ENCODE data around the gene OR5C1.
"Not testable (repeated sequence)": the region's sequence is repeated elsewhere in the genome, so short reads cannot be mapped to it uniquely, and the experiment has no call there.

Gene OR5C1

GRCh38 chr9:122810306-122810946 lies 21.7 kb downstream of the OR5C1 start:
- peak; percentile 84 for DNase-seq (ENCODE audit: low spot score)

DNA sequence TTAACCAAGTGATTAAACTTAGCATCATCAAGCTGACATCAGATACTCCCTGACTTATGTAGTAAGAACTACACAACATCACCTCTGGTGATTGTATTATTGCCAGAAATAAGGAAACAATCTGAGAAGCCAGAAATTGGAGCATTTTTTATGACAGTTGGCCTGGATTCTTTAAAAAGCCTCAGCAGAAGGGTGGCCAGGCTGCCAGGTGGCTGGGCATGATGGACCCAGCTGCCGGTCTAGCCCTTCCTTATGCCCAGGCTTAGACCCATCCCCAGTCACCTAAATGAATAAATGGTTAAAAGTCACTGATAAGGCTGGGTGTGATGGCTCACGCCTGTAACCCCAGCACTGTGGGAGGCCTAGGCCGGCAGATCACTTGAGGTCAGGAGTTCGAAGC lies 24.0 kb downstream of the OR5C1 start:
- no peak for DNase-seq (ENCODE audit: low spot score)

- DNase-seq (ENCODE audit: low spot score) = no peak
These were observed 25.8 kb downstream of the OR5C1 start for GRCh38 chr9:122814545-122814944.

DNA sequence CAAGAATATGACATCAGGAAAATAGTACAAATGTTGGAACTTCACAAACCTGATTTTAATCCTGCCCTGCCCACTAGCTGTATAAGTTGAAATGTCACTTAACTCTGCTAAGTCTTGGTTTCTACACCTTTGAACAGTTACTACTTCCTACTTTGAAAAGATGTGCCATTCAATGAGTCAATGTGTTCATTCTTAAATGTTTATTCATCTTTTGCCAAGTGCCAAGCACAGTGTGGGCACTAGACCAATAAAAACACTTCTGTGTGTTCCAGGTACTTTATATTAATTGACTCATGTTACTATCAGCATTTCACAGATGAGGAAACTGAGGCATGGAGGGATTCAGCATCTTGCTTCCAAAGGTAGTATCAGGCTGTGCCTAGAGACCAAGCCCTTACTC lies 26.8 kb downstream of the OR5C1 start:
- no peak for DNase-seq (ENCODE audit: low spot score)

DNA sequence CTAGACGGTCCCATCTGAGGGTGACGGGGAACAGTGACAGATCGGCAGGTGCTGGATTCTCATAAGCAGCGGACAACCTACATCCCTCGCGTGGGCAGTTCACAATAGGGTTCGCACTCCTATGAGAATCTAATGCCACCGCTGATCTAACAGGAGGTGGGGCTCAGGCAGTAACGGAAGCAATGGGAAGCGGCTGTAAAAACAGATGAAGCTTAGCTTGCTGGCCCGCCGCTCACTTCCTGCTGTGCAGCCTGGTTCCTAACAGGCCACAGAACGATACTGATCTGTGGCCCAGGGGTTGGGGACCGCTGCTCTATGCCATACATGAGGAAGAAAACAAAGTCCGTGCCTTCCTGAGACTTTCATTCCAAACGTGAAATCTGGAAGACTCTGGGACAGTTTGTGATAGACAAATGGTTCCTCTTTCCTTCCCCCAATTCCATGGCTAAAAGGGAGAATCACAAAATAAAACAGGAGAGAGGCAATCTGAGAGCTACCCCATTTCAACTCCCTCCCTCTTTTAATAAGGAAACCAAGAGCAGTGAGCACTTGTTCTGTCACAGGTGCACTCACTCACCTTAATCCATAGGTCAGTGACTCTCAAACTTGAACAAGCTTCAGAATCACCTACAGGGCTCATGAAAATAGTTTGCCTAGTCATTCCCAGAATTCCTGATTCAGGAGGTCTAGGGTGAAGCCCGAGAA lies 27.6 kb downstream of the OR5C1 start:
- DNase-seq (ENCODE audit: low spot score) = no peak

DNA sequence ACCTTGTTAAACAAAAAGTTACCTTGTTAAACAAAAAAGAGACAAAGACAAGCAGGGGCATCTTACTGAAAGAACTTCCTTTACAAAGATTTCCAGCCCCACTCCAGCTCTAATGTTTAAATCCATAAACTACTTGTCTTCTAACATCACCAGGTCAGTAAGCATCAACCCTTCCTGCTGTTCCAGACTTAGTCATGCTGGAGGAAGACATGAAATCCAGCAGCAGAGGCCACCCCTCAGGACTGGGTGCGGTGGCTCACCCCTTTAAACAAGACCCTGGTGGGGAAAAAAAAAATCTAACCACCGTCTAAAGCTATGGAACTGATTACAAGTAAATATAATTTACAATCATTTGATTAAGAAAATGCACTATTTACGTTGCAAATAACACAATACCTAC lies 30.6 kb downstream of the OR5C1 start:
- DNase-seq (ENCODE audit: low spot score) = no peak

GRCh38 chr9:122819791-122820489 lies 31.2 kb downstream of the OR5C1 start:
- DNase-seq (ENCODE audit: low spot score) = no peak

GRCh38 chr9:122820490-122820845 lies 31.7 kb downstream of the OR5C1 start:
- no peak for DNase-seq (ENCODE audit: low spot score)

DNA sequence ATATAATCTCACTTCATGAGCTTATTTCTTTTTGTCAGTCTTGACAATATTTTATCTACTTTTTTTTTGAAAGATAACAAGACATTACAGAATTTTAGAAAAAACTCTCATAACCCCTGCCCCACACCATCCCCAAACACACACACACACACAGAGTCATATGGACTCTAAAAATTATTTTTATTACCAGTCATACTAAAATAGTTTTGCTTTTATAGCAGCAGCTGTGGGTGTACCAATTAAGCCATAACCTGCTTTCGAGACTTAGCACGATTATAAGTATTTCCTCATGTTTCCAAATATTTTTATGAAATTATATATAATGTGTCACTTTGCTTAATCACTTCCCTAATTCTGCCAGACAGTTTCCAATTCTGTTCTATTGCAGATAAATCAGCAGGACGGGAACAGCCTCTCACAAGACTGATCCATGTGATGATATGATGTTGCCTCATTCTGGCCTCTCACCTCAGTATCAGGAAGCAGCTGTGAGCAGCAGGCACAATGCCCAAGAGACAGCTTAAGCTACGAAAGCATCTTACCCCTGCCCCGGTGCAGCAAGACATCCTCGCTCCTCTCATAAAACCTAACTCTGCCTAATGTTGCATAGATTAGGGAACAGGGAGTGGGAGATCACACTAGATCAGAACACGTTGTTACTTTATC lies 32.7 kb downstream of the OR5C1 start:
- DNase-seq (ENCODE audit: low spot score) = no peak

DNA sequence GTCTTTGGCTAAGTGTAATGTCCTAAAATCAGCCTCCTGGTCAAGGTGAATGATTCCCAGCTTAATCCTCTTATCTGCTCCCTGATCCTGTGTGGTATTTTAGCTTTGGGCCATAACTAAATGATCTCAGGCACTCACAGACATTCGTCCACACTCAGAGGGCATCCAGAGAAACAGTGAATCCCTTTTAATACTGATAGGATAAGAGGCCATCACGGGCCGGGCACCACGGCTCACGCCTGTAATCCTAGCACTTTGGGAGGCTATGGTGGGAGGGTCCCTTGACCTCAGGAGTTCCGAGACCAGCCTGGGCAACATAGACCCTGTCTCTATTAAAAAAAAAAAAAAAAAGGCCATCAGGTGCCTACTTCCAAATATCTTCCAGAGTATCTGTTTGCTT lies 33.3 kb downstream of the OR5C1 start:
- DNase-seq (ENCODE audit: low spot score) = no peak

DNA sequence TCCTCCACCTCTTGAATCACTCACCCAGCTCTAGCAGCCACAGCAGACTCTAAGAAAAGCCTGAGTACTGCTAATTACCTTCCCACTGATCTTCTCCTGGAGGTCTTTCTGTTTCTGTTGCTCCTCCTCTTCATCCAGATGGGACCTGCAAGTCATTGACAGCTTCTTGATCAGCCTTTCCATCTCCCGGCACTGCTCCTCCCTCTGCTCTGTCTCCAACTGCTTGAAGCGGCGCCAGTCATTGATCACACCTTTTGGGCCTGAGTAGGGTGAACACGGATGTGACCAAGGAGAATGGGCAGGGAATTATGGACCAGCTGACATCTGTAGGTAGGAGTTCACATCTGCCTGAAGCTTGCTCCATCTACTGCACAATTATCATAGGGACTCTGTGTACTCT lies 34.2 kb downstream of the OR5C1 start:
- no peak for DNase-seq (ENCODE audit: low spot score)

DNA sequence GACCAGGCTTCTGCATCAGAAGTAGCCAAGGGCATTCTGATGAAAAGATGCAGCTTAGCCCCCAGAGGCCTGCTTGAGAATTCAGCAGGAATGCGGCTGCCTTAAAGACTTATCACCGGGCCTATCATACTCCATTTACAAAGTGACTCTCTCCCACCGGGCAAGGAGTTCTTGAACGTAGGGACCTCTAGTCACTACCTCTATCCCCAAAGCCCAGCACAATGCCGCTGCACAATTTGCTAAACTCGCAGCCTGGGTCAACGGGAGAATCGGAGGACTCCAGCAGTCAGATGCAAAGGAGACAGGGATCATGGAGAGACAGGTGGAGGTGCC lies 39.0 kb downstream of the OR5C1 start:
- peak; percentile 19 for DNase-seq (ENCODE audit: low spot score)

- not testable (repeated sequence) for DNase-seq (ENCODE audit: low spot score)
These were observed 40.2 kb downstream of the OR5C1 start for GRCh38 chr9:122828965-122829284.

DNA sequence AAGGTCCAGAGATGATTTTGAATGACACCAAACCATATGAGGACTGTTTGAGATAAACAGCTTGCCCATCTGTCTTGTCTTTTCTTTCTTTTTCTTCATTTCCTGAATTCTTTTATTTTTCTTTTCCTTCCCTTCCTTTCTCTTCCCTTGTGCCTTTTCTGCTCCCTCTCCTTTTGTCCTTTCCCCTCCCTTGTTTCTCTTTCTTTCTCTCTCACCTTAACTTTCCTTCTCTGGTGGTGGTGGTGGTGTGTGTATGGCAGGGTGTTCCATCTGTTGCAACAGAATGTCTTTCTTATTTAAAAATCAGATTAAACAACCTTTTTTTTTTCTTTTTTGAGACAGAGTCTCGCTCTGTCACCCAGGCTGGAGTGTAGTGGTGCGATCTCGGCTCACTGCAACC lies 43.5 kb downstream of the OR5C1 start:
- no peak for DNase-seq (ENCODE audit: low spot score)

- peak; percentile 58 for DNase-seq (ENCODE audit: low spot score)
These were observed 46.6 kb downstream of the OR5C1 start for GRCh38 chr9:122835313-122835731.

DNA sequence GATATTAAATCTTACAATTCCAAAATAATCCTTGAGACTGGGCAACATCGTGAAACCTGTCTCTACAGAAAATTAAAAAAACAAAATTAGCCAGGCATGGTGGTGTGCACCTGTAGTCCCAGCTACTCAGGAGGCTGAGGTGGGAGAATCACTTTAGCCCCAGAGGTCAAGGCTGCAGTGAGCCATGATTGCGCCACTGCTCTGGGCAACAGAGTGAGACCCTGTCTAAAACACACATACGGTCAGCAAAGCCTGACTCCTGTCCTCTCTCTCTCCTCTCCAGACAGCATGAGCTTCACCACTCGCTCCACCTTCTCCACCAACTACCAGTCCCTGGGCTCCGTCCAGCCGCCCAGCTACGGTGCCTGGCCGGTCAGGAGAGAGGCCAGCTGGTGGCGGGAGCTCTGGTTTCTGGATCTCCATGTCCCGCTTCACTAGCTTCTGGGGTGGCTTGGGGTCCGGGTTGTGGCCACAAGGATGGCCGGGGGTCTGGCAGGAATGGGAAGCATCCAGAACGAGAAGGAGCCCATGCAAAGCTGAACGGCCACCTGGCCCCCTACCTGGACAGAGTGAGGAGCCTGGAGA lies 48.6 kb downstream of the OR5C1 start:
- DNase-seq (ENCODE audit: low spot score) = no peak

GRCh38 chr9:122838441-122838840 lies 49.7 kb downstream of the OR5C1 start:
- peak; percentile 13 for DNase-seq (ENCODE audit: low spot score)

All from iPS-NIHi11 (cell line).